ENCODE data around the gene THBS1.

DNA sequence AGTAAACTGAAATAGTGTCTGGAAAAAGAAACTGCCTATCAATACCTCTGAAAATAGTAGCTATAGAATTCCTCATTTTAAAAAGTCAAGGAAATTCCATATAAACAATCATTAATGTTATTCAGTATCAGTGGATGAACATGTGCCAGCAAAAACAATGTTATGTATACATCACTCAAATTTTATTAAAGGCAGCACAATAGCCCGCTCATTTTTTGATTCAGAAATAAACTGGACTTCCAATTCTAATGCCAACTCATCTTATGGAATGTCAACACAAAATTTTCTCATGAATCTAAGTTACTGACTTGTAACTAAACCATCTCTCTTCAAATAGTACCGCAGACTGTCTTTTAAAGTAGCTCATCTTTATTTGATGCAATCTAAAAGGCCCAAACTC, 19.0 kb downstream of the THBS1 start:
- TF ChIP-seq, protein P1, sequence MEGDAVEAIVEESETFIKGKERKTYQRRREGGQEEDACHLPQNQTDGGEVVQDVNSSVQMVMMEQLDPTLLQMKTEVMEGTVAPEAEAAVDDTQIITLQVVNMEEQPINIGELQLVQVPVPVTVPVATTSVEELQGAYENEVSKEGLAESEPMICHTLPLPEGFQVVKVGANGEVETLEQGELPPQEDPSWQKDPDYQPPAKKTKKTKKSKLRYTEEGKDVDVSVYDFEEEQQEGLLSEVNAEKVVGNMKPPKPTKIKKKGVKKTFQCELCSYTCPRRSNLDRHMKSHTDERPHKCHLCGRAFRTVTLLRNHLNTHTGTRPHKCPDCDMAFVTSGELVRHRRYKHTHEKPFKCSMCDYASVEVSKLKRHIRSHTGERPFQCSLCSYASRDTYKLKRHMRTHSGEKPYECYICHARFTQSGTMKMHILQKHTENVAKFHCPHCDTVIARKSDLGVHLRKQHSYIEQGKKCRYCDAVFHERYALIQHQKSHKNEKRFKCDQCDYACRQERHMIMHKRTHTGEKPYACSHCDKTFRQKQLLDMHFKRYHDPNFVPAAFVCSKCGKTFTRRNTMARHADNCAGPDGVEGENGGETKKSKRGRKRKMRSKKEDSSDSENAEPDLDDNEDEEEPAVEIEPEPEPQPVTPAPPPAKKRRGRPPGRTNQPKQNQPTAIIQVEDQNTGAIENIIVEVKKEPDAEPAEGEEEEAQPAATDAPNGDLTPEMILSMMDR (IDR thresholded peaks at IDR 0.05), result no peak
- TF ChIP-seq POLR2A (IDR thresholded peaks at IDR 0.05), result no peak
- TF ChIP-seq POLR2AphosphoS5 (IDR thresholded peaks at IDR 0.05; ENCODE audit: insufficient read depth in 1 of 2, low read depth in 1 of 2), result no peak

All from vagina (tissue), 2 donors.